CD4-positive, alpha-beta T cell treated with Interleukin-10 for 1 hour (primary cell): ENCODE data around the gene ZSCAN10.
"Not testable (repeated sequence)": the region's sequence is repeated elsewhere in the genome, so short reads cannot be mapped to it uniquely, and the experiment has no call there.

Source experiments
- DNase-seq: peaks from one replicate; pipeline ENCODE4 v3.0.0-alpha.2; 2020

ZSCAN10 gene

DNA sequence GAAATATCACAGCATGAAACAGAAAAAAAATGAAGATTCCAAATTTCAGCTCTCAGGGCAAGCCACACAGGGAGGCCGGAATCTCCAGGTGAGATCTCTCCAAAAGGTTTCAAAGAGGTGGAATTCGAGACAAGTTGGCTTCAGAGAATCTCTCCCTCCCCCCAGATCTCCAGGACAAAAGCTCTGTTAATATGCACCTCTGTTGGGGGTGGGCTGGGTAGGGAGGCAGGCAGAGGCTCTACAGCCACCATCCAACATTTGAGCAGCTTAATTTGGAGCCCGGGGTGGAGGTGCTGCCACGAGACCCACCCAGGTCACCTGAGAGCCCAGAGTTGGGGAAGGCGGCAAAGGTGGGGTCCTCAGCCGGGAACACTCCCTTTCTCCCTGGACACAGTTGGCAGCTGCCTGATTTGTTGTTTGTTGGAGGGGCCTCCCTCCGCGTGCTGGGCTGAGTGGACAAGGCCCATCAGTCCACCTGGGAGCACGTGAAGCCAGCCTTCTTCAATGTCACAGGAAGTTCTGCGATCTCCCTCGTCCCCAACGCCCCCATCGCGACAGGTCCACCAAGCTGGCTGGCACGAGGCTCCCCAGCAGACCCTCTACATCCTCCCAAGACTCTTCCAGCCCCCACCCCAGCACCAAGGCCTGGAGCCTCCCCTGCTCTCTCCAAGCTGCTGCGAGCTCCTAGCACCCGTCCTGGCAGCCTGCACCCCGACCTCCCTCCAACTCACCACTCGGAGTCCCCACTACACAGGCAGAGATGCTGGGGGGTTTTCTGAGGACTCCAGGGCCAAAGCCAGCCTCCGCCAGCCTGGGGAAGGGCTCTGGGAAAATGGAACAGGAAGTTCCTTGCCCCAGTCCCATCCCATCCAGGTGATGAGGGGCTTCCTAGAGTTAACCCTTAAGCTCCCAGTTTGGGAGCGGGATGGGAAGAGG is at the start of gene ZSCAN10:
Gene ZSCAN10, minus strand, starts transcription at position 836 of the 936 bp plus-strand sequence. CDS start 6,357 bp downstream, outside the sequence.
- no peak for DNase-seq

DNA sequence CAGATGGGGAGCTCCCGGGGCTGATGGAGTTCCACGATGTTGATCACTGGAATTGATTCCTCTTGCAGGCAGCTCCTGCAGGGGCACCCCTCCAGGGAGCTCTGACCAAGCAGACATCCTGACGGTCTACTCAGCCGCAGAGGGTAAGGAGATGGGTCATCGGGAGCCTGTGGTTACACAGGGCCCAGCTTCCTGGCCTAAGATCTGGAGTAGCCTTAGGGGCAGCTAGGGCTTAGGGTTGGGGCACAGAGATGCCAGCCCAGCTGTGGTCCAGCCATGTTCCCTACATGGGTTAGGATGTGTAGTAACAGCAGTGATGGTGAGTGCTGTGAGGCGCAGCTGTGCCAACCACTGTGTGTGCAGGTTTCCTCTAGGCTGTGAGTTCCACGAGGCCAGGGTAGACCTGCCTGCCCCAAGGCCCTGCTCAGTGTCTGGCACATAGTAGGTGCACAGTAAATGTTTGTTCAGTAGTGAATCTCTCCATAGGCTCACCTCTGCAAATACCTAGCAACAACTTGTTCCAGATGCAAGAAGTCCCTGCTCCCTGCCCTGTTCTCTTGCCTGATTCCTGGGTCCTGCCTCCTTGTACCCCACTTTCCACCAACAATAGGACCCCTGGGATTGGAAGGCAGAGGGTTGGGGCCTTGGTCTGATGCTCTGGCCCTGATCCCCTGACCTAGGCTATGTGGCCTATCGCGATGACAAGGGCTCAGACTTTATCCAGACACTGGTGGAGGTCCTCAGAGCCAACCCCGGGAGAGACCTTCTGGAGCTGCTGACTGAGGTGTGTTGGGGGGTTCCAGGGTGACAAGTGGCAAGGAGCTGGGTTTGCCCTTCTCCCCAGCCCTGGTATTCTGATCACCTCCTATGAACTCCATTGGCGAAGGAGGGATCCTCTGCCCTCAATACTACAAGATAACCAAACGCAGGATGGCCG is 49.4 kb upstream of the ZSCAN10 start:
- no peak for DNase-seq

DNA sequence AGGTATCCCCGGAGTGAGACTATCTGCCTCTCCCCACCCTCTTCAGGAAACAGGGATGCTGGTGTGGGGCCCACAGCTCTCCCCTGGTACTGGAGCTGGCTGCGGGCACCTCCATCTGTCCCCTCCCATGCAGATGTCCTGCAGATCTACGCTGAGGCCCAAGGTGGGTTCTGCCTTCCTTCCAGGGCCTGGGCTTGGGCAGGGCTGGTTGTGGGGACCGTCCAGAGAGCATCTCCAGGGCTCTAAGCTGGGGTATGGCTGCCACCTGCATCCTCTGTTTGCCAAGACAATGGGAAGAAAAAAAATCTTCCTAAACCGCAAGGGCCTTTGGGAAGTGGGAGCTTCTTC is 48.6 kb upstream of the ZSCAN10 start:
- DNase-seq: no peak

DNA sequence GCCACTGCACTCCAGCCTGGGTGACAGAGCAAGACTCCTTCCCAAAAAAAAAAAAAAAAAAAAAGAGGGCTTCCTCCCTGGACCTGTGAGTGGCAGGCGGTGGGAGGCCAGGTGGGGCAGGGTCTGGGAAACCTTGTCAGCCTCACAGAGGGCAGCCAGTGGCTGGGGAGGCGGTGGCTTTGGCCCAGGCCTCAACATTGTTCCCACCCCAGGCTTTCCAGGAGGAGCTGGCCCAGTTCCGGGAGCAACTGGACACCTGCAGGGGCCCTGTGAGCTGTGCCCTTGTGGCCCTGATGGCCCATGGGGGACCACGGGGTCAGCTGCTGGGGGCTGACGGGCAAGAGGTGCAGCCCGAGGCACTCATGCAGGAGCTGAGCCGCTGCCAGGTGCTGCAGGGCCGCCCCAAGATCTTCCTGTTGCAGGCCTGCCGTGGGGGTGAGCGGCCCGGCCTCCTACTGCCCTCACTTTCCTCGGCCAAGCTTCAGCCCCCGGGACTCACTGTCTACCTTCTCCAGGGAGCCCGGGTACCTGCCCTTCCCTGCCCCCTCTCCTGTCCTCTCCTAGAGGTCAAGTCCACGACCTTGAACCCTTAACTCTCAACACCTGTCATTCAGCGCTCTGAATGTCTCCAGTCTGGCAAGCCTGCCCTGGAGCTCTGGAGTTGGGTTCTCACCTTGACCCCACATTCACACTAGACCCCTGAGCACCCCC is 48.1 kb upstream of the ZSCAN10 start:
- no peak for DNase-seq

DNA sequence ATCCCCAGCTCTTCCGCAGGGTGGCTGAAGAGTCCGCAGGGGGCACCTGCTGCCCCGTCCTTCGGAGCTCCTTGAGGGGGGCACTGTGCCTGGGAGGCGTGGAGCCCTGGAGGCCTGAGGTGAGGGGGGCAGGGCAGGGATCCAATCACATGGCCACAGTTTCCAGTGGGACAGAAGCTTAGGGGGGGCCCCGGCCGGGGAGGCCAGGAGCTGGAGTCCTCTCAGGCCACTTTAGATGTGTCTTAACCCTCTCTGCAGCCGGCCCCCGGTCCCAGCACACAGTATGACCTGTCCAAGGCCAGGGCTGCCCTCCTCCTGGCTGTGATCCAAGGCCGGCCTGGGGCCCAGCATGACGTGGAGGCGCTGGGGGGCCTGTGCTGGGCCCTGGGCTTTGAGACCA is 46.6 kb upstream of the ZSCAN10 start:
- DNase-seq: no peak

DNA sequence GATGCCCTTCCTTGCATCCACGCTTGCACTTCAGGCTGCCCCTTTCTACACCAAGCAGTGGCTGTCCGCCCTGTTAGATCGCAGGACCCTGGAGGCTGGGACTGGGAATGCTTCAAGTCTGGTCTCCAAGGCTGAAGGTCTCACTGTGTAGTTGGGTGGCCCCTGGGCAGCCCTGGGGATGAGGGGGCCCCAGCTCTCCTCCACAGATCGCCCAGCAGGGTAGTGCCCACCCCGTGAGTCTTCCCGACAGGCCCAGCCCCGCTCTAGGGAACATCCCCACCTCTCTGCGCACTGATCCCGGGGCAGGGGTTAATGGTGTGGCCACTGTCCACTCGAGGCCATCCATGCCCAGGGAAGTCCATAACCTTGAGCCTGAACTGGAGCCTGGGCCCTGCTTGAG is 46.1 kb upstream of the ZSCAN10 start:
- no peak for DNase-seq

DNA sequence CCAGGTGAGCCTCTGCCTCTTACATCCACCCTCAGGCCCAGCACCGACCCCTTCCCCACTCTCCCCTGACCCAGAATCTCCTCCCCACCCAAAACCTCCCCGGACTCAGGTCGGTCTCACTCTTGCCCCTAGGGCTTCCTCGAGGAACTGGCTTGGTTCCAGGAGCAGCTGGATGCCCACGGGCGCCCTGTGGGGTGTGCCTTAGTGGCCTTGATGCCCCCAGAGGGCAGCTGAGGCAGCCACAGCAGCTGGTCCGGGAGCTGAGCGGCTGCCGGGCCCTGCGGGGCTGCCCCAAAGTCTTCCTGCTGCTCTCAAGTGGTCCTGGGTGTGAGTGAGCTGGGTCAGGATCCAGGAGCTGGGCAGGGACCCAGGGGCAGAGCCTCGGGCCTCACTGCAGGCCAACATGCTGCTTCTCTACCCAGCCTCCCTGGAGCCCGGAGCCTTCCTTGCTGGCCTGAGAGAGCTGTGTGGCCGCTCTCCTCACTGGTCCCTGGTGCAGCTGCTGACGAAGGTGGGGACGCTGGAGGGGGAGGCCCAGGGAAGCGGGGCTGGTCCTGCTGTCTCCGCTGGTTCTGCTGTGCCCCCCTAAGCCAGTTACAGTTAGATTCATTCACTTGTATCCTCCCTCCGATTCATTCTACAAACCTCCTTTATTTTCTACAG is 45.4 kb upstream of the ZSCAN10 start:
- DNase-seq: no peak

DNA sequence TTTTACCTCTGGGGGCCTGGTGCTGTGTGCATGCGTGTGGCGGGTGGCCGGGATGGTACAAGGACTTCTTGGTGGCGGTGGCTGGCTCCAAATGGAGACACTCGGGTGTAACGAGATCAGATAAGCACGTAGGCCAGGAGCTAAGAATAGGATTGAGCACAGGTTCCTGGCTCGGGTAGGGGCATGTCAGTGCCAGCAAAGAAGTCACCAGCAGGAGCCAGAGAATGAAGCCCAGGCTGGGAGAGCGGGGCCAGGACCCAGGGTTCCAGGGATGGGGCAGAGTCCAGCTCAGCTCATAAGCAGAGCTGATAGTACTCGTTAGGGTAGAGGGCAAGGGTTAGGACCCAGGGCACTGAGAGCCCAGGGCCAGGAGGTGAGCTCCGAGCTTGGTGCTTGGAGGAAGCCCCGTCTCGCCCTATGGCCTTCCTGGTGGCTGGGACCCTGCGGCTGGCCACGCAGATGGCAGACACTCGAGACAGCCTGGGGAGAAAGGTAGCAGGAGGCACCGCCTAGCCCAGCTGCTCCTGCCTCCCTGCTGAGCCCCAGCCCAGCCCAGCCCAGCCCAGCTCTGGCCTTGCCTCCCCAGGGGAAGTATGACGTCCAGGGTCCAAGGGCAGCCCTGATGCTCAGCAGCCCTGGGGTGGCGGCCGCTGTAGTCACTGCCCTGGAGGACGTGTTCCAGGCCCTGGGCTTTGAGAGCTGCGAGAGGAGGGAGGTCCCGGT is 44.7 kb upstream of the ZSCAN10 start:
- no peak for DNase-seq

DNA sequence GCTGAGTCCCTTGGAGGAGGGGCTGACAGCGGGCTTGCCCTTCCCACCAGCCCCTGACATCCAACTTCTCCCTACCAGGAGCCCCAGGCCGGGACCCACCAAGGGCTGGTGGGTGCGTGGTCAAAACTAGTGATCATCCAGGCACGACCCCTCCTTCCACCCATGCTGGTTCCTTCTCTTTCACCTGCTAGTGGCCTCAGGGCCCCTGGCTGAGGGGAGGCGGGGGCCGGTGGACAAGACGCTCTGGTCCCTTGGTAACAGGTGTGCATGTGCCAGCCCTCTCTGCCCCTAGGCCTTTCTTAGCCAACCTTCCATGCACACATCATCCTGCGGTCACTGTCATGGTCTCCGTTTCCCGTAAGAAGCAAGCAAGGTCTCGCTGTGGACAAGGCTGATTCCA is 44.1 kb upstream of the ZSCAN10 start:
- DNase-seq: no peak

DNA sequence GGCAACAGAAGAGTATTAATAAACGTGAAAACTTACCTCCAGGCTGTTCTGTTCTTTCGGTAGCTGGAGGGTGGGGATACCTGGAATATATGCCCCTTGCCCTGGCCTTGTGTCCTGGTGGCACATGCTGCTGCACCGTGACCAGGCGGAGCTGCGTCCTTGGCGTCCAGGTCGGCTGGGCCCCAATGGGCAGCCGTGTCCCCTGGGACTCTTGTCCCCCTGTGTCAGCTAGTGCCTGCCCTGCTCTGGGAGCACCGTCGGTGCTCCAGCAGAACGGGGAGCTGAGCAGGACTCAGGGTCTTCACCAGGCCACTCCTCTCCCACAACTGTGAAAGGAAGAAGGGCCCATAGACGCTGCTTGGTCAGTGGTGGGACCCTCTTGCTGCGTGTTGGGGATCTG is 43.7 kb upstream of the ZSCAN10 start:
- no peak for DNase-seq

DNA sequence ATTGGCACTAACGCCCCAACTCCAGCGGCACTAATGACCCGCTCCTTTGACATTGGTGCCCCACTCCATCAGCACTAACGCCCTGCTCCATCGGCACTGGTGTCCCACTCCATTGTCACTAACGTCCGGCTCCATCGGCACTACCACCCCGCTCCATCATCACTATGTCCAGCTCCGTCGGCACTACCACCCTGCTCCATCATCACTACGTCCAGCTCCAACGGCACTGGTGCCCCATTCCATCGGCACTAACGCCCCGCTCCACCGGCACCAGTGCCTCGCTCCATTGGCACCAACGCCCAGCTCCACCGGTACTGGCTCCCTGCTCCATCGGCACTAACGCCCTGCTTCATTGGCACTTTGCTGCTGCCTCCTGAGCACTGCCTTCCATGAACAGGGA is 43.2 kb upstream of the ZSCAN10 start:
- DNase-seq: no peak

DNA sequence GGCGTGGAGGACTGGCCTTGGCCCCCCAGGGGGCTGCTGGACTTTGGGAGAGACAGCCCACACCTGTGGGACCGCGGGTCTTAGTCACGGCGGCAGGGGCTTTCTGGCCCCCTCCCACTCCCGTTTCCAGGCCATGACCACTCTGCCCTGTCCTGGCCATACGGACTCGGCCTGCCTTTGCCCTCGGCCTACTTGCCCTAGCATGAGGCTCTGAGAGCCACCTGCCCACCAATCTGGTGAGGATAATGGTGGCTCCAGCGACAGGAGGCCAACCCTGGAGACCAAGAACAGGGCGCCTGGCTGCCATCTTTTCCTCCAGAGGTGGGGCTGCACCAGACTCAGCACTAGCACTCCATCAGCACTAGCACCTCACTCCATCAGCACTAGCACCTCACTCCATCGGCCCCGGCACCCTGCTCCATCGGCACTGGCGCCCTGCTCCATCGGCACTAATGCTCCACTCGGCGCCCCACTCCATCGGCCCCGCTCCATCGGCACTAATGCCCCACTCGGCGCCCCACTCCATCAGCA is 42.8 kb upstream of the ZSCAN10 start:
- DNase-seq: no peak

DNA sequence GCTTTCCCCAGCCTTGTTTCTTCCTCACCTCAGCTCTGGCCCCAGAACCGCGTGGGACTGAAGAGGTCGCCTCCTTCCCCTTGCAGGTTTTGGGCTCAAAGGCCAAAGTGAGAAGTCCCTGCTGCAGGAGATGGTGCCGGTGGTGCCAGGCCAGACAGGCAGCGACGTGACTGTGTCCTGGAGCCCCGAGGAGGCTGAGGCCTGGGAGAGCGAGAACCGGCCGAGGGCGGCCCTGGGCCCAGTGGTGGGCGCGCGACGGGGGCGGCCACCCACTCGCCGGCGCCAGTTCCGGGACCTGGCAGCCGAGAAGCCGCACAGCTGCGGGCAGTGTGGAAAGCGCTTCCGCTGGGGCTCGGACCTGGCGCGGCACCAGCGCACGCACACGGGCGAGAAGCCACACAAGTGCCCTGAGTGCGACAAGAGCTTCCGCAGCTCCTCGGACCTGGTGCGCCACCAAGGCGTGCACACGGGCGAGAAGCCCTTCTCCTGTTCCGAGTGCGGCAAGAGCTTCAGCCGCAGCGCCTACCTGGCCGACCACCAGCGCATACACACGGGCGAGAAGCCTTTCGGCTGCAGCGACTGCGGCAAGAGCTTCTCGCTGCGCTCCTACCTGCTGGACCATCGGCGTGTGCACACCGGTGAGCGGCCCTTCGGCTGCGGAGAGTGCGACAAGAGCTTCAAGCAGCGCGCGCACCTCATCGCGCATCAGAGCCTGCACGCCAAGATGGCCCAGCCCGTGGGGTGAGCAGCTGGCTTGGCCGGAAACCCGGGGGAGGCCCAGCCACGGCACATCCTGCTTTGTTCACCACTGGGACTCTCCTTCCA is 41.7 kb upstream of the ZSCAN10 start:
- no peak for DNase-seq

DNA sequence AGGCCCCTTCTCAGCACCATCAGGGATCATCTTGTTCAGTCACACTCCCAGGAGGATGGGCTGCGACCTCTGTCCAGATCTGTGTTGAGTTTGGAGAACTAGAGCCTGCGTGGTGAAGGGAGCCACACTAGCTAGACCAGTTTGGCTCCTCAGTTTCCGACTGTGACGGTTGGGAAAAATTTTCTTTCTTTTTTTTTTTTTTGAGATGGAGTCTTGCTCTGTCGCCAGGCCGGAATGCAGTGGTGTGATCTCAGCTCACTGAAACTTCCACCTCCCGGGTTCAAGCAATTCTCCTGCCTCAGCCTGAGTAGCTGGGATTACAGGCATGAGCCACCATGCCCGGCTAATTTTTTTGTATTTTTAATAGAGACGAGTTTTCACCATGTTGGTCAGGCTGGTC is 40.5 kb upstream of the ZSCAN10 start:
- not testable (repeated sequence) for DNase-seq

DNA sequence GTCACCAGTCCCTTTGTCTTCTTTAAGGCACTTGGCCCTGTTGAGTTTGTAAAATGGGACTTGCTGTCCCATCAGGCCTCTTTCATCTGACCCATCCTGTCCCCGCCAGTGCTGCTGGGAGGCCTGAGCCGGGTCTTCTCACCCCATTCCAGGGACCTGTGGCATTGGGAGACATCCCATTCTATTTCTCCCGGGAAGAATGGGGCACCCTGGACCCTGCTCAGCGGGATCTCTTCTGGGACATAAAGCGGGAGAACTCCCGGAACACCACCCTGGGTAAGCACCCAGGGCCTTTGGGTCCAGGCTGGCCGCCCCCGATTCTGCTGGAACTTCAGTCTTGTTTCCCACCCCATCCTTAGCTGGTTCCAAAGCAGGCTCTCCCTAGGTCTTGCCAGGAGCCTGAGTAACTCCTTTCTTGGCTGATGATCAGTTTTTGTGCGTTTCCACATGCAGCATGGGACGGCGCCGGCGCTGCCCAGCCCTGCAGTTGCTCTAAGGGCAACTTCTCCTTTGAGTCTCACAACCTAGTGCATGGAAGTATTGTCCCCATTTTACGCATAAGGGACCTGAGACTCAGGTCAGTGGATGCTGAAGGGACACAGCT is 39.8 kb upstream of the ZSCAN10 start:
- no peak for DNase-seq

DNA sequence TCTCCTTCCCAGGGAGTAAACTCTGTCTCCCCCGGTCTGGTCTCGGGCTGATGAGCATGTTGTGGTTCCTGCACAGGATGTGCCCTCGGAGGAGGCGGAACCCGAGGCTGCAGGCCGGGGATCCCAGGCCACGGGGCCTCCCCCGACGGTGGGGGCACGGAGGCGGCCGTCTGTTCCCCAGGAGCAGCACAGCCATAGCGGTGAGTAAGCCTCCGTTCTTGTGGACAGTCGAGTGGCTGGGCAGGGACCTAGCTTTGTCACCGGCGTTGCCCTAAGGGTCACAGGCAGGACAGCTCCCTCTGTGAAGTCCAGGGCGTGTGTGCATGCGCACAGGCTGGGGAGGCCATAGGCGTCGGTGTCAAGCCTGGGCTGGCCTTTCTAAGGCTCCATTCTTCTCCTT is 39.2 kb upstream of the ZSCAN10 start:
- DNase-seq: no peak

DNA sequence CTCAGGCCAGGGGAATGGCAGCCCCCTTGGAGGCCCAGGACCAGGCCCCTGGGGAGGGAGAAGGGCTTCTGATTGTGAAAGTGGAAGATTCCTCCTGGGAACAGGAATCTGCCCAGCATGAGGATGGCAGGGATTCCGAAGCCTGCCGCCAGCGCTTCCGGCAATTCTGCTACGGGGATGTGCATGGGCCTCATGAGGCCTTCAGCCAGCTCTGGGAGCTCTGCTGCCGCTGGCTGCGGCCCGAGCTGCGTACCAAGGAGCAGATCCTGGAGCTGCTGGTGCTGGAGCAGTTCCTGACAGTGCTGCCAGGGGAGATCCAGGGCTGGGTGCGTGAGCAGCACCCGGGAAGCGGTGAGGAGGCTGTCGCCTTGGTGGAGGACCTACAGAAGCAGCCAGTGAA is 38.2 kb upstream of the ZSCAN10 start:
- DNase-seq: no peak

DNA sequence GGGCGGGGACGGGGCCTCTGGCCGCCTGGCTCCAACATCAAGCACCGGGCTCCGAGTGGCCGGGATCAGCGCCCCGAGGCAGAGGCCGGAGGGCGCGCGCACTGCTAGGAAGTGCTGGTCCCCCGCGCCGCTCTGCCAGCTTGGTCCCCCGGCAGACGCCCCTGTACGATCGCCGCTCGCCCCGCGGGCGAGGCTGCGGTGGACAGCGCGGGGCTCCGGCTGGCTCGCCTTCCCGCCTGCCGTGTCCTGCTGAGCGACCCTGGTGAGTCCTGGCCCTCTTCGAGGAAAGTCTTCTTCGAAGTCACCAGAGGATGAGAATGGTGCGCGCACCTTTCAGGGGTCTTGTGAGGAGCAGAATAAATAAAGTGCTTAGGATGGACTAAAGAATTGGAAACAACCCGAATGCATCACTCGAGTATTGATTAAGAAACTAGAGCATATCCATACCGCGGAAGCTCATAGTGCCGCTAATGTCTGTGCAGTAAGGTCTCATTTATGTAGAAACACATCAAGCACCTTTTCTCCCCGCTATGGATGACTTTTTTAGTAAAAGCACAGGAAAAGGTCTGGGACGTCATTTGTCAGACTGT is 36.1 kb upstream of the ZSCAN10 start:
- DNase-seq: no peak

DNA sequence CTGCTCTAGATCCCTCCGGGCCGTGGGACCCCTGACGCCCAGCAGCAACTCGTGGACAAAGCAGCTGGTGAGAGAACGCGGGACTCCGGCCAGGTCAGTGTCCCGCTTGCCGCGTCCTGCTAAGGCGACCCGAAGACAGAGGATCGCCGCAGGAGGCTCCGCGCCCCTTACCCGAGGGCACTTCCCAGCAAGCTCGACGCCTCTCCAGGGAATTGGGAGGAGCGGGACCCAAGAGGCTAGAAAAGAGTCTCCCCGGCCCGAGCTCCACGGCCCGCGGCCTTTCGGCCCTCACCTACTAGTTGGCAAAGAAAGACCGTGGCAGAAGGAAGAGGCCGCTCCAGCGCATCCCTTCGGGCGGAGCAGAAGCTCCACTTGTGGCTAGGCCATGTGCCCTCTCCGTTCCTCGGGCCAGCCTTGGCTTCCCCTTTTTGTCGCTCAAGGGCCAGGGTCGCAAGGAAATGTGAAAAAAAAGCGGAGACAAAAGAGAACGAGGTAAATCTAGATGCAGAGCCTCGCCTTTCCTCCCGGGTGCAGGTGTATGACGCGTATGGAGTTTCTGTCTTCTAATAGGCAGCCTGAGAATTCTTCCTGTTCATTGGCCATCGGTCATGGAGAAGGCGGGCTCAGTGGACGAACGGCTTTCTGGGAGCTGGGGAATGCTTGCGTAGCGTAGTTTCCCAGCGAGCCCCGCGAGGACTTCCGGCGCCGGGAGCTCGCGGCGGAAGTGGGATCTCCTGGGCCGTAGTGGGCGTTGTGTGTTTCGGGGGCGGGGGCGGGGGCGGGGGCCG is 35.4 kb upstream of the ZSCAN10 start, which contains the start of gene ZNF213:
Gene ZNF213, plus strand, starts transcription at position 692 of the 788 bp plus-strand sequence. CDS start 2,252 bp downstream, outside the sequence.
- DNase-seq: peak; percentile 97
